ENCODE measurements around the gene PCGF5. TPM values are rescaled to one million over a fixed set of nuclear protein-coding genes. Genes with fewer than 3 reads are reported as not detected.

Gene PCGF5
- total and polyA plus RNA-seq, 4 donors, result 18.9 to 55.5 (median 32.2) TPM

DNA sequence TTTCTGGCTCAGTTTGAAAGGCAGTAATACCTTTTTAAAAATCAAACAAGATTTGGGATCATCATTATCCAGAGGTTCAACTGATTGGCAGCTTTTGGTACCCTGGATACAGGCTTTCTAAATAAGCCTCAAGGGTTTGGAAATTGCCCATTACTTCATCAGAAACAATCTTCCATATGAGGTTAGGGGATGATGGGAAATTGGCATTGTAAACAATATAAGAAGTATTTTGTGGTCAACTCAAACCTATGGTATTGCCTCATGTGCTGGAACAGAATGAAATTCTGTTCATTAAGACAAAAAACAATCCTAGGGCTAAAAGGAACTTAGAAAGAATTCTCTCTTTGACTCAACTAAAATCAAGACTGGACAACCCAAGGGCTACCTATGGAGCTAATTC lies 97.1 kb downstream of the PCGF5 start:
- Histone ChIP-seq H3K4me3 (ENCODE audit: low read depth in 1 of 3, low read length in 3 of 3) (no peak overlapping the region), H3K9ac (ENCODE audit: low read depth in 1 of 2, low read length in 2 of 2) (no peak overlapping the region), H3K4me1 (ENCODE audit: control insufficient read depth in 4 of 4, insufficient read depth in 4 of 4, low read length in 3 of 4) (no peaks in the 10 kb centered on the region), H3K9me3 (ENCODE audit: control insufficient read depth in 4 of 4, low read length in 3 of 4) (no peaks in the 10 kb centered on the region), H3K36me3 (ENCODE audit: control insufficient read depth in 4 of 4, insufficient read depth in 3 of 4, low read depth in 1 of 4, low read length in 3 of 4) (no peaks in the 10 kb centered on the region), H3K27ac (ENCODE audit: low read depth in 1 of 2, low read length in 2 of 2) (no peak overlapping the region), H3K27me3 (ENCODE audit: control insufficient read depth in 4 of 4, insufficient read depth in 4 of 4, low read length in 3 of 4) (no peaks in the 10 kb centered on the region)
- TF ChIP-seq HNF4A (conservative IDR thresholded peaks at IDR 0.05), result no peak
- TF ChIP-seq YY1 (IDR thresholded peaks at IDR 0.05), result no peak
- TF ChIP-seq, protein P1, sequence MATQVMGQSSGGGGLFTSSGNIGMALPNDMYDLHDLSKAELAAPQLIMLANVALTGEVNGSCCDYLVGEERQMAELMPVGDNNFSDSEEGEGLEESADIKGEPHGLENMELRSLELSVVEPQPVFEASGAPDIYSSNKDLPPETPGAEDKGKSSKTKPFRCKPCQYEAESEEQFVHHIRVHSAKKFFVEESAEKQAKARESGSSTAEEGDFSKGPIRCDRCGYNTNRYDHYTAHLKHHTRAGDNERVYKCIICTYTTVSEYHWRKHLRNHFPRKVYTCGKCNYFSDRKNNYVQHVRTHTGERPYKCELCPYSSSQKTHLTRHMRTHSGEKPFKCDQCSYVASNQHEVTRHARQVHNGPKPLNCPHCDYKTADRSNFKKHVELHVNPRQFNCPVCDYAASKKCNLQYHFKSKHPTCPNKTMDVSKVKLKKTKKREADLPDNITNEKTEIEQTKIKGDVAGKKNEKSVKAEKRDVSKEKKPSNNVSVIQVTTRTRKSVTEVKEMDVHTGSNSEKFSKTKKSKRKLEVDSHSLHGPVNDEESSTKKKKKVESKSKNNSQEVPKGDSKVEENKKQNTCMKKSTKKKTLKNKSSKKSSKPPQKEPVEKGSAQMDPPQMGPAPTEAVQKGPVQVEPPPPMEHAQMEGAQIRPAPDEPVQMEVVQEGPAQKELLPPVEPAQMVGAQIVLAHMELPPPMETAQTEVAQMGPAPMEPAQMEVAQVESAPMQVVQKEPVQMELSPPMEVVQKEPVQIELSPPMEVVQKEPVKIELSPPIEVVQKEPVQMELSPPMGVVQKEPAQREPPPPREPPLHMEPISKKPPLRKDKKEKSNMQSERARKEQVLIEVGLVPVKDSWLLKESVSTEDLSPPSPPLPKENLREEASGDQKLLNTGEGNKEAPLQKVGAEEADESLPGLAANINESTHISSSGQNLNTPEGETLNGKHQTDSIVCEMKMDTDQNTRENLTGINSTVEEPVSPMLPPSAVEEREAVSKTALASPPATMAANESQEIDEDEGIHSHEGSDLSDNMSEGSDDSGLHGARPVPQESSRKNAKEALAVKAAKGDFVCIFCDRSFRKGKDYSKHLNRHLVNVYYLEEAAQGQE (IDR thresholded peaks at IDR 0.05), result no peak
- no peak for TF ChIP-seq RXRA (IDR thresholded peaks at IDR 0.05)
- TF ChIP-seq, protein P2, sequence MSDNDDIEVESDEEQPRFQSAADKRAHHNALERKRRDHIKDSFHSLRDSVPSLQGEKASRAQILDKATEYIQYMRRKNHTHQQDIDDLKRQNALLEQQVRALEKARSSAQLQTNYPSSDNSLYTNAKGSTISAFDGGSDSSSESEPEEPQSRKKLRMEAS (IDR thresholded peaks at IDR 0.05), result no peak
- TF ChIP-seq EGR1 (IDR thresholded peaks at IDR 0.05; ENCODE audit: low read depth in 2 of 2), result no peak
- TF ChIP-seq JUND (IDR thresholded peaks at IDR 0.05), result no peak
- TF ChIP-seq NR2F2 (IDR thresholded peaks at IDR 0.05), result no peak
- no peak for TF ChIP-seq ATF3 (IDR thresholded peaks at IDR 0.05)
- TF ChIP-seq SP1 (IDR thresholded peaks at IDR 0.05), result no peak
- no peak for TF ChIP-seq FOXA2 (IDR thresholded peaks at IDR 0.05)
- TF ChIP-seq, protein P3, sequence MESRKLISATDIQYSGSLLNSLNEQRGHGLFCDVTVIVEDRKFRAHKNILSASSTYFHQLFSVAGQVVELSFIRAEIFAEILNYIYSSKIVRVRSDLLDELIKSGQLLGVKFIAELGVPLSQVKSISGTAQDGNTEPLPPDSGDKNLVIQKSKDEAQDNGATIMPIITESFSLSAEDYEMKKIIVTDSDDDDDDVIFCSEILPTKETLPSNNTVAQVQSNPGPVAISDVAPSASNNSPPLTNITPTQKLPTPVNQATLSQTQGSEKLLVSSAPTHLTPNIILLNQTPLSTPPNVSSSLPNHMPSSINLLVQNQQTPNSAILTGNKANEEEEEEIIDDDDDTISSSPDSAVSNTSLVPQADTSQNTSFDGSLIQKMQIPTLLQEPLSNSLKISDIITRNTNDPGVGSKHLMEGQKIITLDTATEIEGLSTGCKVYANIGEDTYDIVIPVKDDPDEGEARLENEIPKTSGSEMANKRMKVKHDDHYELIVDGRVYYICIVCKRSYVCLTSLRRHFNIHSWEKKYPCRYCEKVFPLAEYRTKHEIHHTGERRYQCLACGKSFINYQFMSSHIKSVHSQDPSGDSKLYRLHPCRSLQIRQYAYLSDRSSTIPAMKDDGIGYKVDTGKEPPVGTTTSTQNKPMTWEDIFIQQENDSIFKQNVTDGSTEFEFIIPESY (IDR thresholded peaks at IDR 0.05), result no peak
- TF ChIP-seq HNF4G (IDR thresholded peaks at IDR 0.05), result no peak
- no peak for TF ChIP-seq FOXA1 (IDR thresholded peaks at IDR 0.05)
- TF ChIP-seq TAF1 (conservative IDR thresholded peaks at IDR 0.05), result no peak
- TF ChIP-seq RAD21 (IDR thresholded peaks at IDR 0.05), result no peak
- TF ChIP-seq GABPA (IDR thresholded peaks at IDR 0.05 in 1 of 2, conservative IDR thresholded peaks at IDR 0.05 in 1 of 2), result no peak
- TF ChIP-seq, protein P4, sequence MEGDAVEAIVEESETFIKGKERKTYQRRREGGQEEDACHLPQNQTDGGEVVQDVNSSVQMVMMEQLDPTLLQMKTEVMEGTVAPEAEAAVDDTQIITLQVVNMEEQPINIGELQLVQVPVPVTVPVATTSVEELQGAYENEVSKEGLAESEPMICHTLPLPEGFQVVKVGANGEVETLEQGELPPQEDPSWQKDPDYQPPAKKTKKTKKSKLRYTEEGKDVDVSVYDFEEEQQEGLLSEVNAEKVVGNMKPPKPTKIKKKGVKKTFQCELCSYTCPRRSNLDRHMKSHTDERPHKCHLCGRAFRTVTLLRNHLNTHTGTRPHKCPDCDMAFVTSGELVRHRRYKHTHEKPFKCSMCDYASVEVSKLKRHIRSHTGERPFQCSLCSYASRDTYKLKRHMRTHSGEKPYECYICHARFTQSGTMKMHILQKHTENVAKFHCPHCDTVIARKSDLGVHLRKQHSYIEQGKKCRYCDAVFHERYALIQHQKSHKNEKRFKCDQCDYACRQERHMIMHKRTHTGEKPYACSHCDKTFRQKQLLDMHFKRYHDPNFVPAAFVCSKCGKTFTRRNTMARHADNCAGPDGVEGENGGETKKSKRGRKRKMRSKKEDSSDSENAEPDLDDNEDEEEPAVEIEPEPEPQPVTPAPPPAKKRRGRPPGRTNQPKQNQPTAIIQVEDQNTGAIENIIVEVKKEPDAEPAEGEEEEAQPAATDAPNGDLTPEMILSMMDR (IDR thresholded peaks at IDR 0.05; ENCODE audit: low read depth, low read length, missing input control), result no peak
- no peak for DNase-seq (ENCODE audit: low spot score)

Data from liver (tissue), 9 donors.